Vagina (tissue), 2 donors: ENCODE measurements around the gene DGKG.

Experiments used
- CTCF ChIP-seq, 3 experiments: fragments of 450-650 bp in 2 of 3; fragments of 200-600 bp in 1 of 3; sonication (generic) in 1 of 3; IDR thresholded peaks; one replicate each; pipeline ENCODE4 v1.5.1; 2017 to 2019; ENCODE audit warnings: antibody characterized with exemption in 3 of 3, mild to moderate bottlenecking in 2 of 3, moderate library complexity in 2 of 3
- POLR2A ChIP-seq, 2 donors: fragments of 450-650 bp; IDR thresholded peaks; one replicate each; pipeline ENCODE4 v1.6.1; 2017; ENCODE audit warnings: antibody characterized with exemption in 2 of 2, mild to moderate bottlenecking in 2 of 2, moderate library complexity in 2 of 2

- TF ChIP-seq CTCF (IDR thresholded peaks at IDR 0.05) (no peak), POLR2A (IDR thresholded peaks at IDR 0.05) (no peak)
Measured at GRCh38 chr3:186369217-186369616, 7.2 kb upstream of the DGKG start.
